ENCODE results near the gene MTHFD2.
"Not testable (repeated sequence)": the region's sequence is repeated elsewhere in the genome, so short reads cannot be mapped to it uniquely, and the experiment has no call there.

Gene MTHFD2

GRCh38 chr2:74178211-74179062, 20.0 kb upstream of the MTHFD2 start, which contains the start of gene MOB1A:
MOB1A (minus strand) TSS chr2:74178879; CDS start chr2:74178674, 205 bp downstream.
- DNase-seq: peak; percentile 97
- H3K27me3 ChIP-seq (replicated peaks): no peaks in the 10 kb centered on the region
- peak within 1 kb of the TSS; percentile 61 for H3K4me3 ChIP-seq (ENCODE audit: low read depth, low read length)
- H3K36me3 ChIP-seq (replicated peaks): no peaks in the 10 kb centered on the region
- H3K27ac ChIP-seq: peak within 1 kb of the TSS; percentile 73
- in situ Hi-C loops (cut with HindIII; ENCODE audit: low pct_ligation_motif_present, low sequenced_read_pairs): no loop called here
- TF ChIP-seq, protein P1, sequence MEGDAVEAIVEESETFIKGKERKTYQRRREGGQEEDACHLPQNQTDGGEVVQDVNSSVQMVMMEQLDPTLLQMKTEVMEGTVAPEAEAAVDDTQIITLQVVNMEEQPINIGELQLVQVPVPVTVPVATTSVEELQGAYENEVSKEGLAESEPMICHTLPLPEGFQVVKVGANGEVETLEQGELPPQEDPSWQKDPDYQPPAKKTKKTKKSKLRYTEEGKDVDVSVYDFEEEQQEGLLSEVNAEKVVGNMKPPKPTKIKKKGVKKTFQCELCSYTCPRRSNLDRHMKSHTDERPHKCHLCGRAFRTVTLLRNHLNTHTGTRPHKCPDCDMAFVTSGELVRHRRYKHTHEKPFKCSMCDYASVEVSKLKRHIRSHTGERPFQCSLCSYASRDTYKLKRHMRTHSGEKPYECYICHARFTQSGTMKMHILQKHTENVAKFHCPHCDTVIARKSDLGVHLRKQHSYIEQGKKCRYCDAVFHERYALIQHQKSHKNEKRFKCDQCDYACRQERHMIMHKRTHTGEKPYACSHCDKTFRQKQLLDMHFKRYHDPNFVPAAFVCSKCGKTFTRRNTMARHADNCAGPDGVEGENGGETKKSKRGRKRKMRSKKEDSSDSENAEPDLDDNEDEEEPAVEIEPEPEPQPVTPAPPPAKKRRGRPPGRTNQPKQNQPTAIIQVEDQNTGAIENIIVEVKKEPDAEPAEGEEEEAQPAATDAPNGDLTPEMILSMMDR (IDR thresholded peaks at IDR 0.05; ENCODE audit: low read depth, low read length, missing control alignments): no peak

DNA sequence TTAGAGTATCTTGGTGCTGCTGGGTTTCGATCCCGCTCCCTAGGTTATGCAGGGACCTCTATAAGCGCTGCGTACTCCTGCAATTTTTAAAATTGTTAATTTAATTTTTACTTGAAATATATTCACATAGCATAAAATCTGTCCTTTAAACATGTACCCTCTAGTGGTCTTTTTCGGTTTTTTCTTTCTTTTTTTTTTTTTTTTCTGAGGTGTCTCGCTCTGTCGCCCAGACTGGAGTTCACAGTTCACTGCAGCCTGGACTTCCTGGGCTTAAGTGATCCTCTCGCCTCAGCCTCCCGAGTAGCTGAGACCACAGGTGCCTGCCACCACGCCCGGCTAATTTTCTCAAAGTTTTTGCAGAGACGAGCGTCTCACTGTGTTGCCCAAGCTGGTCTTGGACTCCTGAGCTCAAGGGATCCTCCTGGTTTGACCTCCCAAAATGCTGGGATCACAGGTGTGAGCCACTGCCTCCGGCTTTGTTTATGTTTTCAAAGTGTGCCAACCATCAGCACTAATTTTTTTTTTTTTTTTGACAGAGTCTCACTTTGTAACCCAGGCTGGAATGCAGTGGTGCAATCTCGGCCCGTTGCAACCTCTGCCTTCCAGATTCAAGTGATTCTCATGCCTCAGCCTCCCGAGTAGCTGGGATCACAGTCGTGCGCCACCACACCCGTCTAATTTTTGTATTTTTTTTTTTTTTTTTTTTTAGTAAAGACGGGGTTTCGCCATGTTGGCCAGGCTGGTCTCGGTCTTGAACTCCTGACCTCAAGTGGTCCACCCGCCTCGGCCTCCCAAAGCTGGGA, 19.2 kb upstream of the MTHFD2 start:
- H3K36me3 ChIP-seq (replicated peaks): no peaks in the 10 kb centered on the region
- no peak overlapping the region for H3K27ac ChIP-seq
- DNase-seq: no peak
- TF ChIP-seq, protein P1 (IDR thresholded peaks at IDR 0.05; ENCODE audit: low read depth, low read length, missing control alignments): peak; percentile 37
- in situ Hi-C loops (cut with HindIII; ENCODE audit: low pct_ligation_motif_present, low sequenced_read_pairs): no loop called here
- no peaks in the 10 kb centered on the region for H3K27me3 ChIP-seq (replicated peaks)
- peak overlapping the region; percentile 61 for H3K4me3 ChIP-seq (ENCODE audit: low read depth, low read length)

GRCh38 chr2:74181739-74182138, 16.7 kb upstream of the MTHFD2 start:
- in situ Hi-C loops (cut with HindIII; ENCODE audit: low pct_ligation_motif_present, low sequenced_read_pairs): no loop called here
- H3K36me3 ChIP-seq (replicated peaks): no peaks in the 10 kb centered on the region
- H3K27ac ChIP-seq: no peak overlapping the region
- no peak overlapping the region for H3K4me3 ChIP-seq (ENCODE audit: low read depth, low read length)
- no peak for DNase-seq
- H3K27me3 ChIP-seq (replicated peaks): no peaks in the 10 kb centered on the region
- TF ChIP-seq, protein P1 (IDR thresholded peaks at IDR 0.05; ENCODE audit: low read depth, low read length, missing control alignments): no peak

GRCh38 chr2:74183878-74184277, 14.5 kb upstream of the MTHFD2 start:
- no peak for DNase-seq
- Histone ChIP-seq H3K4me3 (ENCODE audit: low read depth, low read length) (no peak overlapping the region), H3K36me3 (replicated peaks) (no peaks in the 10 kb centered on the region), H3K27ac (no peak overlapping the region), H3K27me3 (replicated peaks) (no peaks in the 10 kb centered on the region)
- TF ChIP-seq, protein P1 (IDR thresholded peaks at IDR 0.05; ENCODE audit: low read depth, low read length, missing control alignments): no peak
- in situ Hi-C loops (cut with HindIII; ENCODE audit: low pct_ligation_motif_present, low sequenced_read_pairs): no loop called here

DNA sequence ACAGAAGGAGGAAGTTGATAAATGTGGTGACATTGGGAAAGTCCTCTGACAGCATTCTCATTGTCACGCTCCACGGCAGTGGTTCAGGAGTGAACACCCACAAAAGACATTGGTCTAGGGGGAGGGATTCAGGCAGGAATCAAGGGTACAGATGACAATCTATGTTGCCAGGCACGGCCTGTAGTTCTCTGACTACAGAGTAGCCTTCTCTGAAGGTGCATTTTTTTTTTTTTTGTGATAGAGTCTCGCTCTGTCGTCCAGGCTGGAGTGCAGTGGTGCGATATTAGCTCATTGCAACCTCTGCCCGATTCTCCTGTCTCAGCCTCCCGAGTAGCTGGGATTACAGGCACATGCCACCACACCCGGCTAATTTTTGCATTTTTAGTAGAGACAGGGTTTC, 12.4 kb upstream of the MTHFD2 start:
- no peak overlapping the region for H3K4me3 ChIP-seq (ENCODE audit: low read depth, low read length)
- H3K27me3 ChIP-seq (replicated peaks): no peaks in the 10 kb centered on the region
- TF ChIP-seq, protein P1 (IDR thresholded peaks at IDR 0.05; ENCODE audit: low read depth, low read length, missing control alignments): no peak
- H3K27ac ChIP-seq: no peak overlapping the region
- DNase-seq: no peak
- in situ Hi-C loops (cut with HindIII; ENCODE audit: low pct_ligation_motif_present, low sequenced_read_pairs): no loop called here
- no peaks in the 10 kb centered on the region for H3K36me3 ChIP-seq (replicated peaks)

DNA sequence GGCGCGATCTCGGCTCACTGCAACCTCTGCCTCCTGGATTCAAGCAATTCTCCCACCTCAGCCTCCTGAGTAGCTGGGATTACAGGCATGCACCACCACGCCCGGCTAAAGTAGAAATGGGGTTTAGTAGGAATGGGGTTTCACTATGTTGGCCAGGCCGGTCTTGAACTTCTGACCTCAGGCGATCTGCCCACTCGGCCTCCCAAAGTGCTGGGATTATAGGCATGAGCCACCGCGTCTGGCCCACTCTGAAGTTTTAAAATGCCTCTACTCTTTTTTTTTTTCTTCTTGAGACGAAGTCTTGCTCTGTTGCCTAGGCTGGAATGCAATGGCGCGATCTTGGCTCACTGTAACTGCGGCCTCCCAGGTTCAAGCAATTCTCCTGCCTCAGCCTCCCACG, 11.7 kb upstream of the MTHFD2 start:
- DNase-seq; H3K27ac ChIP-seq; H3K4me3 ChIP-seq (ENCODE audit: low read depth, low read length); H3K36me3 ChIP-seq (replicated peaks); H3K27me3 ChIP-seq (replicated peaks); in situ Hi-C loops (cut with HindIII; ENCODE audit: low pct_ligation_motif_present, low sequenced_read_pairs): not testable (repeated sequence)
